Medulla oblongata (tissue), 1 donor: Measurements from ENCODE around the gene PTPRB.
A peak's percentile ranks its signal among the peaks of the same experiment; 100 is the strongest.

ENCODE experiments used
- DNase-seq: peaks from one replicate; pipeline ENCODE4 v3.0.0-alpha.2; 2015; ENCODE audit errors: extremely low spot score

The PTPRB gene

GRCh38 chr12:70643939-70644338, 6.7 kb upstream of the PTPRB start:
- no peak for DNase-seq

GRCh38 chr12:70641691-70642090, 4.5 kb upstream of the PTPRB start:
- no peak for DNase-seq

GRCh38 chr12:70640901-70641300, 3.7 kb upstream of the PTPRB start:
- no peak for DNase-seq

GRCh38 chr12:70639535-70639934, 2.3 kb upstream of the PTPRB start:
- DNase-seq, result no peak

- no peak for DNase-seq
These were observed 1.6 kb upstream of the PTPRB start for GRCh38 chr12:70638639-70639360.

- DNase-seq, result no peak
These were observed 1.5 kb downstream of the PTPRB start for GRCh38 chr12:70635755-70636154.

- no peak for DNase-seq
These were observed 8.3 kb downstream of the PTPRB start for GRCh38 chr12:70628701-70629480.

- DNase-seq, result no peak
These were observed 9.6 kb downstream of the PTPRB start for GRCh38 chr12:70627677-70628076.

- no peak for DNase-seq
These were observed 11.0 kb downstream of the PTPRB start for GRCh38 chr12:70626180-70626579.

- no peak for DNase-seq
These were observed 17.6 kb downstream of the PTPRB start for GRCh38 chr12:70619471-70620152.

GRCh38 chr12:70618371-70618770, 18.9 kb downstream of the PTPRB start:
- DNase-seq, result no peak

GRCh38 chr12:70617450-70617849, 19.8 kb downstream of the PTPRB start:
- DNase-seq, result no peak

- no peak for DNase-seq
These were observed 21.9 kb downstream of the PTPRB start for GRCh38 chr12:70615174-70615866.

- DNase-seq, result no peak
These were observed 27.3 kb downstream of the PTPRB start for GRCh38 chr12:70609739-70610491.

- no peak for DNase-seq
These were observed 28.0 kb downstream of the PTPRB start for GRCh38 chr12:70609203-70609602.

- DNase-seq, result no peak
These were observed 29.0 kb downstream of the PTPRB start for GRCh38 chr12:70608184-70608583.

GRCh38 chr12:70607107-70607506, 30.1 kb downstream of the PTPRB start:
- no peak for DNase-seq

GRCh38 chr12:70605976-70606375, 31.3 kb downstream of the PTPRB start:
- DNase-seq, result no peak

- DNase-seq, result no peak
These were observed 32.6 kb downstream of the PTPRB start for GRCh38 chr12:70604662-70605061.

- no peak for DNase-seq
These were observed 34.2 kb downstream of the PTPRB start for GRCh38 chr12:70603044-70603443.

GRCh38 chr12:70598467-70599193, 38.6 kb downstream of the PTPRB start:
- DNase-seq, result peak; percentile 78
